ENCODE results near the gene NUAK1. TPM values are rescaled to one million over a fixed set of nuclear protein-coding genes. Genes with fewer than 3 reads are reported as not detected.

Gene NUAK1
- total RNA-seq, 1 experiment from 2014 or later = 50.3 TPM

GRCh38 chr12:106163712-106164111 lies 25.0 kb upstream of the NUAK1 start:
- Histone ChIP-seq H3K27me3 (ENCODE audit: control insufficient read depth, insufficient read depth, low read length) (peaks cover 2% of the 10 kb centered on the region; the same call in 1 of the 2 replicates), H3K4me3 (ENCODE audit: low read depth in 2 of 2, low read length in 2 of 2) (no peak overlapping the region), H3K4me1 (ENCODE audit: control insufficient read depth, insufficient read depth, low read length) (no peaks in the 10 kb centered on the region), H3K9me3 (ENCODE audit: control insufficient read depth, insufficient read depth, low read depth, low read length) (no peaks in the 10 kb centered on the region), H3K36me3 (ENCODE audit: control insufficient read depth, insufficient read depth, low read length) (no peaks in the 10 kb centered on the region), H3K27ac (ENCODE audit: low read length) (no peak overlapping the region)
- BruUV-seq (replicated peaks) = no TSS peak
- CTCF ChIA-PET = no interaction called here
- POLR2A ChIA-PET = no interaction called here
- no peak for ATAC-seq
- TF ChIP-seq SIN3A (IDR thresholded peaks at IDR 0.05; ENCODE audit: borderline replicate concordance, insufficient read depth, low read depth, low read length) (no peak), TCF7L2 (IDR thresholded peaks at IDR 0.05; ENCODE audit: low read depth, low read length) (no peak), POLR2AphosphoS5 (IDR thresholded peaks at IDR 0.05; ENCODE audit: low read depth, low read length) (no peak)
- TF ChIP-seq, protein P1, sequence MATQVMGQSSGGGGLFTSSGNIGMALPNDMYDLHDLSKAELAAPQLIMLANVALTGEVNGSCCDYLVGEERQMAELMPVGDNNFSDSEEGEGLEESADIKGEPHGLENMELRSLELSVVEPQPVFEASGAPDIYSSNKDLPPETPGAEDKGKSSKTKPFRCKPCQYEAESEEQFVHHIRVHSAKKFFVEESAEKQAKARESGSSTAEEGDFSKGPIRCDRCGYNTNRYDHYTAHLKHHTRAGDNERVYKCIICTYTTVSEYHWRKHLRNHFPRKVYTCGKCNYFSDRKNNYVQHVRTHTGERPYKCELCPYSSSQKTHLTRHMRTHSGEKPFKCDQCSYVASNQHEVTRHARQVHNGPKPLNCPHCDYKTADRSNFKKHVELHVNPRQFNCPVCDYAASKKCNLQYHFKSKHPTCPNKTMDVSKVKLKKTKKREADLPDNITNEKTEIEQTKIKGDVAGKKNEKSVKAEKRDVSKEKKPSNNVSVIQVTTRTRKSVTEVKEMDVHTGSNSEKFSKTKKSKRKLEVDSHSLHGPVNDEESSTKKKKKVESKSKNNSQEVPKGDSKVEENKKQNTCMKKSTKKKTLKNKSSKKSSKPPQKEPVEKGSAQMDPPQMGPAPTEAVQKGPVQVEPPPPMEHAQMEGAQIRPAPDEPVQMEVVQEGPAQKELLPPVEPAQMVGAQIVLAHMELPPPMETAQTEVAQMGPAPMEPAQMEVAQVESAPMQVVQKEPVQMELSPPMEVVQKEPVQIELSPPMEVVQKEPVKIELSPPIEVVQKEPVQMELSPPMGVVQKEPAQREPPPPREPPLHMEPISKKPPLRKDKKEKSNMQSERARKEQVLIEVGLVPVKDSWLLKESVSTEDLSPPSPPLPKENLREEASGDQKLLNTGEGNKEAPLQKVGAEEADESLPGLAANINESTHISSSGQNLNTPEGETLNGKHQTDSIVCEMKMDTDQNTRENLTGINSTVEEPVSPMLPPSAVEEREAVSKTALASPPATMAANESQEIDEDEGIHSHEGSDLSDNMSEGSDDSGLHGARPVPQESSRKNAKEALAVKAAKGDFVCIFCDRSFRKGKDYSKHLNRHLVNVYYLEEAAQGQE (IDR thresholded peaks at IDR 0.05; ENCODE audit: insufficient read depth in 1 of 2, low read depth in 2 of 2, low read length in 1 of 2) = no peak
- TF ChIP-seq, protein P2, sequence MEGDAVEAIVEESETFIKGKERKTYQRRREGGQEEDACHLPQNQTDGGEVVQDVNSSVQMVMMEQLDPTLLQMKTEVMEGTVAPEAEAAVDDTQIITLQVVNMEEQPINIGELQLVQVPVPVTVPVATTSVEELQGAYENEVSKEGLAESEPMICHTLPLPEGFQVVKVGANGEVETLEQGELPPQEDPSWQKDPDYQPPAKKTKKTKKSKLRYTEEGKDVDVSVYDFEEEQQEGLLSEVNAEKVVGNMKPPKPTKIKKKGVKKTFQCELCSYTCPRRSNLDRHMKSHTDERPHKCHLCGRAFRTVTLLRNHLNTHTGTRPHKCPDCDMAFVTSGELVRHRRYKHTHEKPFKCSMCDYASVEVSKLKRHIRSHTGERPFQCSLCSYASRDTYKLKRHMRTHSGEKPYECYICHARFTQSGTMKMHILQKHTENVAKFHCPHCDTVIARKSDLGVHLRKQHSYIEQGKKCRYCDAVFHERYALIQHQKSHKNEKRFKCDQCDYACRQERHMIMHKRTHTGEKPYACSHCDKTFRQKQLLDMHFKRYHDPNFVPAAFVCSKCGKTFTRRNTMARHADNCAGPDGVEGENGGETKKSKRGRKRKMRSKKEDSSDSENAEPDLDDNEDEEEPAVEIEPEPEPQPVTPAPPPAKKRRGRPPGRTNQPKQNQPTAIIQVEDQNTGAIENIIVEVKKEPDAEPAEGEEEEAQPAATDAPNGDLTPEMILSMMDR (IDR thresholded peaks at IDR 0.05) = no peak
- no peak for DNase-seq (ENCODE audit: low read depth, low spot score)
- intact Hi-C loops (cut with micrococcal nuclease; ENCODE audit: unreplicated experiment) = no loop called here
- in situ Hi-C loops (cut with HindIII; ENCODE audit: low pct_unique_long_range_greater_than_20kb, low sequenced_read_pairs) = no loop called here

DNA sequence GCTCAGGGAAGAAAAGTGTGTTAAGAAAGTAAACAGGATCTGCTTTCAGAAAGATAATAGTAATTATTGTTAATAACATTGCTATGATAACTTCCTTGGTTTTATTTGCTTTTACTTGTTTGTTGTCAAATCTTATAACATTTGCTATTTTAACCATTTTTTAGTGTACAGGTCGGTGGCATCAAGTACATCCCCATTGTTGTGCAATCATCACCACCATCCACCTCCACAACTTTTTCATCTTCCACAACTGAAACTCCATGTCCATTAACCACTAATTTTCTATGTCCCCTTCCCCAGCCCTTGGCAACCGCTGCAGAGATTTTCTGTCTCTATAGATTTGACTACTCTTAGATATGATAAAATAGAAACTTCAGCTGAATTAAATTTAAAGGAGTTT lies 22.7 kb upstream of the NUAK1 start:
- TF ChIP-seq, protein P1 (IDR thresholded peaks at IDR 0.05; ENCODE audit: insufficient read depth in 1 of 2, low read depth in 2 of 2, low read length in 1 of 2) = no peak
- no peak for TF ChIP-seq SIN3A (IDR thresholded peaks at IDR 0.05; ENCODE audit: borderline replicate concordance, insufficient read depth, low read depth, low read length)
- DNase-seq (ENCODE audit: low read depth, low spot score) (no peak), ATAC-seq (no peak)
- ChIA-PET CTCF (no interaction called here), POLR2A (no interaction called here)
- no peaks in the 10 kb centered on the region for H3K4me1 ChIP-seq (ENCODE audit: control insufficient read depth, insufficient read depth, low read length)
- no peak overlapping the region for H3K4me3 ChIP-seq (ENCODE audit: low read depth in 2 of 2, low read length in 2 of 2)
- no peaks in the 10 kb centered on the region for H3K36me3 ChIP-seq (ENCODE audit: control insufficient read depth, insufficient read depth, low read length)
- in situ Hi-C loops (cut with HindIII; ENCODE audit: low pct_unique_long_range_greater_than_20kb, low sequenced_read_pairs) (no loop called here), intact Hi-C loops (cut with micrococcal nuclease; ENCODE audit: unreplicated experiment) (no loop called here)
- peaks cover 2% of the 10 kb centered on the region; the same call in 1 of the 2 replicates for H3K27me3 ChIP-seq (ENCODE audit: control insufficient read depth, insufficient read depth, low read length)
- no peaks in the 10 kb centered on the region for H3K9me3 ChIP-seq (ENCODE audit: control insufficient read depth, insufficient read depth, low read depth, low read length)
- no TSS peak for BruUV-seq (replicated peaks)
- no peak overlapping the region for H3K27ac ChIP-seq (ENCODE audit: low read length)
